NCI-H510A (cell line): Measurements from ENCODE around the gene DDX24.

Experiments
- DNase-seq: peaks from one replicate; lab custom pipeline; 2025; lab: John Stamatoyannopoulos, UW

The DDX24 gene, protein sequence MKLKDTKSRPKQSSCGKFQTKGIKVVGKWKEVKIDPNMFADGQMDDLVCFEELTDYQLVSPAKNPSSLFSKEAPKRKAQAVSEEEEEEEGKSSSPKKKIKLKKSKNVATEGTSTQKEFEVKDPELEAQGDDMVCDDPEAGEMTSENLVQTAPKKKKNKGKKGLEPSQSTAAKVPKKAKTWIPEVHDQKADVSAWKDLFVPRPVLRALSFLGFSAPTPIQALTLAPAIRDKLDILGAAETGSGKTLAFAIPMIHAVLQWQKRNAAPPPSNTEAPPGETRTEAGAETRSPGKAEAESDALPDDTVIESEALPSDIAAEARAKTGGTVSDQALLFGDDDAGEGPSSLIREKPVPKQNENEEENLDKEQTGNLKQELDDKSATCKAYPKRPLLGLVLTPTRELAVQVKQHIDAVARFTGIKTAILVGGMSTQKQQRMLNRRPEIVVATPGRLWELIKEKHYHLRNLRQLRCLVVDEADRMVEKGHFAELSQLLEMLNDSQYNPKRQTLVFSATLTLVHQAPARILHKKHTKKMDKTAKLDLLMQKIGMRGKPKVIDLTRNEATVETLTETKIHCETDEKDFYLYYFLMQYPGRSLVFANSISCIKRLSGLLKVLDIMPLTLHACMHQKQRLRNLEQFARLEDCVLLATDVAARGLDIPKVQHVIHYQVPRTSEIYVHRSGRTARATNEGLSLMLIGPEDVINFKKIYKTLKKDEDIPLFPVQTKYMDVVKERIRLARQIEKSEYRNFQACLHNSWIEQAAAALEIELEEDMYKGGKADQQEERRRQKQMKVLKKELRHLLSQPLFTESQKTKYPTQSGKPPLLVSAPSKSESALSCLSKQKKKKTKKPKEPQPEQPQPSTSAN

DNA sequence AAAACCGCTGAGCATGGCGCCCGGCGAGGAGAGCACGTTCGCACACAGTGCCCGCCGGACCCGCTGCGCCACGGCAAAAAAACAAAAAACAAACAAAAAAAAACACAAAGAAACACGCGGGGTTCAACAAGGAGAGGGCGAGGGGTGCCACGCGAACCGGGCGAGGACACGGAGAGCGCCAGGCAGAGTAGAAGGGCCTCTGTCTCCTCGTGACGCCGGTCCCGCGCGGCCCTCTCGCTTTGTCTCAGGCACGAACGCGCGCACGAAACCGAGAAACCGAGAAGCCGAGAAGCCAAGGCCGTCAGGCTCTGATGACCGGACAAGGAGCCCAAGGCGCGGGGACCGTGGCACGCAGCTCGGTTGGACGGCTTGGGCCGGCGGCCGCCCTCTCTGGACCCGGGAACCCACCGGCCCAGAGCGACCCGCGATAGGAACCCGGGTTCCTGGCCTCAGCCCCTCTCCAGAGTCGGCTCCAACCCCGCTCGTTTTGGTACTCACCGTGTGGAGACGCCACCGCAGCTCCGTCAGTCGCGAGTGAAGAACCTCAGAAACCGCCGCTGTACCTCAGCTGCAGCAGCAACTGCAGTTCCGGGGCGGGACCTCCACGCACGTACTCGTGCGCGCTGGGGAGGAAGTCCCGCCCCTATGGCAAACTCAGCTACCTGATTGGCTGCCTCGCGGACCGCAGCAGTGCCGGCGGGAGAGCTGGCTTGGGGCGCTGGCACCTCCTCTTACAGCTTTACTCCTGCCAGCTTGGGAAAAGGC is at the start of gene DDX24, which contains the start of gene IFI27L1:
Gene DDX24, minus strand, starts transcription at position 582 of the 765 bp plus-strand sequence. CDS start 1,460 bp downstream, outside the sequence.
Gene IFI27L1, plus strand, starts transcription at position 690 of the 765 bp plus-strand sequence. CDS start 15,628 bp downstream, outside the sequence.
- DNase-seq = peak; percentile 84

DNA sequence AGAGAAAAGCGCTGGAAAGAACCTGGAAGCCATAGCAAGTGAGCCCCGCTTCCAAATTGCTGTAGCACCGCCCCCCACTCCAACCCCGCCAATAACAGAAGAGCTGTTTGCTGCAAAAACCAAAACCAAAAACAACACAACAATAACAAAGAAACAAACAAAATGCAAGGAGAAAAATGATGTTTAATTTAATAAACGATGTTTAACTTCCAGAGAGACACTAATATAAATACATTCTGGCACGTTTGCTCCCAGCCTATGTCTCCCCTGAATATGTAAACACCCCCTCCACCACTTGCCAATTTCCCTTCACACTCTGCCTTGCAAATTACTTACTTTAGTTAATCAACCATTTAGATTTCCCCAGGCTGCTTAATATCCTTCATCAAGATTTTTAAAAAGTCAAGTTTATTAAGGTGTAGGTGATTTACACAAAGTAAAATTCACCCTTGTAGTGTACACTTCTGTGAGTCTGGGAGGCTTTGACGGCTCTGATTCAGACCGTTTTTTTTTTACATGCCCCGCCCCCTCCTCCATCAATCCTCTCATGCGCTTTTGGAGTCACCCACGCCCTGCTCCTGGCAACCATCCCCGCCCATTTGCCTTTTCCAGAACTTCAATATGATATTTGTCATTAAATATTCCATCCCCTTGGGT is 48.9 kb upstream of the DDX24 start:
- peak; percentile 10 for DNase-seq

DNA sequence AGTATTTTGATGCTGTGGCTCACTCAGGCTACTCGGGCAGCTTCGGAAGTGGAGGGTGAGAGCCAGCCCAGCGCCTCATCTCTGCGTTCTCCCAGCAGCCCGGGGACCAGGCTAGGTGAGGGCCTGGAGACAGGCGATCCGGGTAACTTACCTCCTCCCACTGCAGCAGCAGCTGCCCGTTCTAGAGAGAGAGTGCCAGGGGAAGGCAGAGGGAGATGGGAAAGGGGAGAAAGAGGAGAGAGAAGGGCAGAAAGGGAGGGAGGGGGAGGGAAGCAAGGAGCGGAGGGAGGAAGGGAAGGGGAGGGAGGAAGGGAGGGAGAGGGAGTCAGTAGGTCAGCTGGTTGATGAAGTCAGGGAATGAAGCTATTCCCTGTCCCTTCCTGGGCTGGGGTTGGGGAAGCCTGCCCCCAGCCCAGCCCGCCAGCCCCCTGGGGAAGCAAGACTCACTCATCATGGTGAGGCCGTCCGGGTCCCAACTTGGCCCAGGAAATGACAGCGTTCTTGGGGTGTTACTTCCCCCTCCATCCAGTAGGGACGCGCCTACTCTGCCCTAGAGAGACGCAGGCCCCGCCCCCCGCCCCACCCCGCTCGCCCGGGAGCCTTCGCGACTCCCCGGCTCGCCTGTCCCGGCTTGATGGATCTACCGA is 48.2 kb upstream of the DDX24 start, which contains the start of gene IFI27L2:
Gene IFI27L2, minus strand, starts transcription at position 494 of the 647 bp plus-strand sequence. Its CDS starts 40 bp downstream, at position 454.
- peak; percentile 76 for DNase-seq

DNA sequence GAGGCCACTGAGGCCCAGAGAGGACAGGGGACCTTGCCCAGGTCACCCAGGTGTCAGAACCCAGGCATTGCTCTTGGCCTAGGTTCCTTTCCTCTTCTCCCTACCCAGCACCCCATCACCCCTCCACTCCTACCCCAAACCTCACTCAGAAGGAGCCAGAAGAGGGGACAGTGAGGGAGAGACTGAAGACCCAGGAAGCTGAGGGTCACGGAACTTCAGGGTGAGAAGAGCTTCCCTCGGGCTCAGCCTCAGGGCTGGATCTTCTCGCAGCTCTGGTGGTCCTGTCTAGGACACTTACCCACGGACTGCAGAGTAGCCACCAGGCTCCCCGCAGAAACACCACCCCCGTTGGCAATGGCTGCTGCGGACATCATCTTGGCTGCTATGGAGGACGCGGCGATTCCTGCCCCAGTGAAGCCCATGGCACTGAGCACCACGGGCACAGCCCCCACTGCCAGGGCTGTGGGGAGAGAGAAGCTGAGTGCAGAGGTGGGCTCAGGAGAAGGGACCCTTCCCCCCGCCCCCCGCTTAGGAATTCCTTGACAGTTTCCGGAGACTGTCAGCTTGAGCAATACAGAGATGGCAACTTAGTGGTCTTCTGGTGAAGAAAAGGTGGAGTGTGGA is 47.3 kb upstream of the DDX24 start:
- DNase-seq = no peak

DNA sequence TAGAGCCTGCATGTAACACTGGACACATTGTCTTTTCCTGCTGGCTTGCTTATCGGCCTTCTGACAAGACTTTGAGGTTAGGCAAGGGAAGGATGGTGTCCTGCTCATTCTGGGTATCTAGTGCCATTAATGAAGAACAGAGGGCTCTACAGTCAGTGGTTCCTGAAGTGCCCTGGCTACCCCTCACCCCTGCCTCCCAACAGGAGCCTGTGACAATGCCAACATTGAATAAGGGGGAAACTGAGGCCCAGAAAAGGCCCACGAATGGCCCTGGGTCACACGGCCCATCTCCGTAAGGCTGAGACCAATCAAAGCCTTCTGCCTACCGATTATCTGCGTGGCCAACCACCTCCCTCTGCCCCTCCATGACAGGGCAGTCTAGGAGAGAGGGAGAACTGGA is 46.3 kb upstream of the DDX24 start:
- no peak for DNase-seq

DNA sequence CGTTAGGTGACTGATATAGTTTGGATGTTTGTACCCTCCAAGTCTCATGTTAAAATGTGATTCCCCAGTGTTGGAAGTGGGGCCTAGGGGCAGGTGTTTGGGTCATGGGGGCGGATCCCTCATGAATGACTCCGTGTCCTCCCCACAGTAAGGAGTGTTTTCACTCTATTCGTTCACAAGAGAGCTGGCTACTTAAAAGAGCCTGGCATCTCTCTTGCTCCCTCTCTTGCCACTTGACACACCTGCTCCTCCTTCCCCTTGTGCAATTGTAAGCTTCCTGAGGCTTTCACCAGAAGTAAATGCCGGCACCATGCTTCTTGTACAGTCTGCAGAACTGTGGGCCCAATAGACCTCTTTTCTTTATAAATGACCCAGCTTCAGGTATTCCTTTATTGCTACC is 45.8 kb upstream of the DDX24 start:
- DNase-seq = no peak

DNA sequence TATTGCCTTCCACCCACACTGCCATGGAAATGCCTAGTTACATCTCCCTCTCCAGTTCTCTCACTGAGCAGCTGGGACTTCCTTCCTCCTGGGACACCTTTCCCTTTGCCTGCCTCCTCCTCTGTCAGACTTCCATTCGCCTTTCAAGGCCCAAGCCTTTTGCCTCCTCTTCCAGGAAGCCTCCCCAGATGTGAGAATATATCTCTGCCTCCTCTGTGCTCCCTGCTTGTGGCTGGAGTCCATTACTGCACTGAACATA is 45.3 kb upstream of the DDX24 start:
- DNase-seq = no peak

DNA sequence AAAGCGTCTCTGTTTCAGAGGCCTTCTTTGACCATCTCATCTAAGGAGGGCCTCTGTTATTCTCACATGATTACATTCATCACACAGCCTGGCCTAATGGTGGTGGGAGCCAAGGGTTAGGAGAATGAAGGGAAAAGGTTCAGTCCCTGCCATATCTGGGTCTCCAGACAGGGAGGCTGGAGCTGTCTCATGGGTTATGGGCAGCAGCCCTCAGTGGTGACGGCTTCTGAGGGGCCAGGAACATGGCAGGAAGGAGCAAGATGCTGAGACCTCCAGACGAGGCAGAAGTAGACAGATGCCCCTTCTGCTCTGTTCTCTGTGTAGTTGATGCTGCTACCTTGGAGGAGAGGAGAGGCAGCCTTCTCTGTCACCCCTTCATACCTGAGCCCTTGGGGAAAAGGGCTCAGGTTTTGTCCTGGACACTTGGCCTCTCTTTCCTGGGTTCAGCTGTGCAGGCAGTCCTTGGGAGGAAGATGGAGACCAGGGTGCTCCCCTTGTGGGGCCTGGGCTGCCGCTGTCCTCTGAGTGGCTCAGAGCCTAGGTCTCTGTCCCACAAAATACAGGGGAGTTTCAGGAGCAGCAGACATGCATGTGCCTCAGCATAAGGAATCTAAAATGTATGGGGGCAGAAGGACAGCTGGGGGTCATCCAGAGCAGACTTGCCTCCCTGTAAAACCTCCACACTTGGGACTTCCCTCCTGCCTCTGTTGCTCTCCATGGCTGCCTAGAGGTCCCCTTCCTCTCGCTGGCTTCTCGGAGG is 44.8 kb upstream of the DDX24 start:
- no peak for DNase-seq

DNA sequence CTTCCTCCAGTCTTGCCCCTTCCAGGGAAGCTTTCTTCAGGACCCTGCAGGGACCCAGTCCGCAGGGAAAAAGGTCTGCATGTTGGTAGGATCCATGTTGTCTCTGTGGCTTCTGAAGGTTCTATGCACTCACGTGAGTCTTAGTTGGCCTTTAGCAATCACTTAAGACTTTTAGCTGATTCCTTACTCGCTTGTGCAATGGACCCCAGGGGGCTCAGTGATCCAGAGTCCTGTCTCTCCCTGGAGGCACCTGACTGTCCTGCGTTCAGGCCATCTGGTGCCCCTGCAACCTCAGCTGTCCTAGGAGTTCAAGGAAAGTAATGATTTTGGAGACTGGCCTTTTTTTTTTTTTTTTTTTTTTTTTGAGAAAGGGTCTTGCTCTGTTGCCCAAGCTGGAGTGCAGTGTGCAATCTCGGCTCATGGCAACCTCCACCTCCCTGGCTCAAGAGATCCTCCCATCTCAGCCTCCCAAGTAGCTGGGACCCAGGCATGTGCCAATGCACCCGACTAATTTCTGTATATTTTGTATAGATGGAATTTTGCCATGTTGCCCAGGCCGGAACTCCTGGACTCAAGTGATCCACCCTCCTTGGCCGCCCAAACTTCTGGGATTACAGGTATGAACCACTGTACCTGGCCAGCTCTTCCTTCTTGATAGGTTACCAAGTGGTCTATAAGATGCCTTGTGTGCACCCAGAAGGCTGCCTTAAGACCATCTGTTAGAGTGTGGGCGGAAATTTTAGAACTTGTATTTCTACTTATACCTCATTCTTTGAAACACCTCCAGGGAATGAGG is 43.8 kb upstream of the DDX24 start:
- DNase-seq = no peak

DNA sequence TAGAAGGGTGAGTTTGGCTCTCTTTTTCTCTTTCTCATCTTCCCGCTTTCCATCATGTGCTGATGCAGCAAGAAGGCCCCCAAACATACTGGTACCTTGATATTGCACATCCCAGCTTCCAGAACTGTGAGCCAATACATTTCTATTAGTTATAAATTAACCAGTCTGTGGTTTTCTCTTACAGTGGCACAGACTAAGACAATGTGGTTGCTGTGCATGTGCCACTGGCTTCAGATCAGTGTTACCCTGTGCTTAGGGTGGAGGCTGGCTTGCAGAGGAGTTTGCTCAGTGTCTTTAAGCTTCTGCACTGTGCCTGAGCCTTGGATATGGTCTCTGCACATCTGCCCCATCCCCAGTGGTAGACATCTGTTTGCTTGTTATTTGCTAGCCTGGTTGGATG is 42.9 kb upstream of the DDX24 start:
- DNase-seq = no peak

DNA sequence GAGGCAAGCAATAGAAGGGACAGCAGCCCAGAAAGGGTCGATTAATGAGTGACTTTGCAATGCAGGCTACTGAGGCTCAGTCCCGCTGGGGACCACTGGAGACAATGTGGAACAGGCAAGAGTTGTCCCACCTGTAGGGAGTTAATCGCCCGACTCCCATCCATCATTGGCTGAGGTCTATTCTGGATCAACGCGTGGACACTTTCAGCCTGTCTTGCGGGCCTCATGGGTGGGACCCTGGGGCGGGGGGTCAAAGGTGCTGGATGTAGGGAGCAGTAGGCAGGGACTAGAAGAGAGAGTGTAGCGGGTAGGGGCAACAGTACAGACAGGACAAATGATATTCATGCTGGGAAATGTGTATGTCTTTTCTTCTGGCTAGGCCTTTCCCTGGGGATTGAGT is 42.3 kb upstream of the DDX24 start:
- DNase-seq = no peak

DNA sequence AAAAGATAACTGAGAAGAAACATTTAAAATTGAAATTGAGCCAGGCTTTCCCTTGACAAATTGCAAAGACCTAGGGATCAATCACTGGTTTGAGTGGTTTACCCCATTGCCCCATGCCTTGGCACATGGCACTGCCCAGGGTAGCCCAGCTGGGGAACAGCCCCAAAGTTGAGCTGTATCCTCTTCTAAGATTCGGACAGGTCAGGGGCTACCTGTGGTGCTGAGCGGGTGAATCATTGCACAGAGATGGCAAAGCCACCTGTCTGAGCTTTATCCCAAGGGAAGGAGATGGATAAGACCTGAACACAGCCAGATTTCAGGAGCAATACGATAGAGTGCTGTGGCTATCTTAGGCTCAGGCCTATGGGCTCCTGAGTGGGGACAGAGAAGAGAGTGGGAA is 41.4 kb upstream of the DDX24 start:
- DNase-seq = no peak

DNA sequence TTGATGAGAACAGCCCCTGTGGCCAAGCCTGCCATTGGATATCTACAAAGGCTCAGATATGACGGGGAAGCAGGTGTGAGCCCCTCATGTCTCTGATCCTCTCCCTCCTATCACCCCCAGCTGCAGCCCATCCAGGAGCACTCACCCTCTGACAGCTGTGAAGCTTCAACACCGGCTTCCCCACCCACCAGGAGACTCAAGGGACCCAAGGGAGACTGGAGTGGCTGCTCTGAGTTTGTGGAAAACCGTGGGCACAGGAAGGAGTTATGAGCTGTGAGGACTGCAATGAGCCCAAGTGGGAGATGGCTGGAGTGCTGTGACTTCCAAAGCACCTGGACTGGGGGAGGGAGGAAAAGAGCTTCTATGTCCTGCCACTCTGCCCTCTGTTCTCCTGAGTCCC is 40.5 kb upstream of the DDX24 start:
- no peak for DNase-seq

DNA sequence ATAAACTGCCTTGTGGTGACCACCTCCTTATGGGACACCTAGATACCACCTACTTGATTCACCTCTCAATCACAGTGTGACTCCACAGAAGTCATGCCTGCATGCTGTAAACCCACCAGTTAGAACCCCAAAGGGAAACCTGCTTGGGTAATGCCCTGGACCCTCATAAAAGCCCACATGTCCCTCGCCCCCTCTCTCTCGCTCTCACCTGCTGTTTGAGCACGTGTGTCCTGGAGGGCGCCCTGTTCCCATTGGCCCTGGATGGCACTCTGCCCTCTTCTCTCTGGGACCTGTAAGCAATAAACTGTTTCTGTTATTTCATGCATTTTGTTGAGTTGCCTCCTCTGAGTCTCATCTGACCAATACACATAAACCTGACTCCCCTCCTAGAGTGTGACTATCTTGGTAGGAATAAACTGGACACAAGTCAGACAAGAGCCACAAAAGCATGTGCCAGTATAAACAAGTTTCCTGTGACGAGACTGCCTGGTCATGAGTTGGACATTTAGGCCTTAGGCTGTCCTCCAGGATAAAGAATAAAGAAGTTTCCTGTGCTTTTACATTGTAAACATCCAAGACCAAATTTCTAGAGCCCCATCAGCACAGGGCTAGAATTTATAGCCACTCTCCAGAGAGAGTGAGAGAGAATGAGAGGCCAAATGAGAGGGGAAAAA is 39.8 kb upstream of the DDX24 start:
- no peak for DNase-seq

DNA sequence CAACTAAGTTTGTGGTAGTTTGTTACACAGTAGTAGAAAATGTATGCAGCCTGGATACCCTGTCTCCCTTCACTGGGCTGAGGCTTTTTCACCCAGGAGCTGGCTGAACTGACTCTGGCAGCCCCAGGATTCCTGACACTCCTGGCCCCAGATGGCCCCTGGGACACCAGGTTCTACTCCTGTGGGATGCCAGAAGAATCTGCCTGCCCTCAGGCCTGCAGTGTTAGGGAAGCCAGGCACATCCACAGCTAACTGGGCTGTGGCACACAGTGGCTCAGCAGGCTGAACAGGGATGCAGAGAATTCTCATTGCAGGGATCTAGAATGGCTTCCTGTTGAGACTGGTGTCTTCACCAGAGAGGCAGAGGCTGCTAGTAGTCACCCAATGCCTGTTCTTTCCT is 38.1 kb upstream of the DDX24 start:
- DNase-seq = no peak

DNA sequence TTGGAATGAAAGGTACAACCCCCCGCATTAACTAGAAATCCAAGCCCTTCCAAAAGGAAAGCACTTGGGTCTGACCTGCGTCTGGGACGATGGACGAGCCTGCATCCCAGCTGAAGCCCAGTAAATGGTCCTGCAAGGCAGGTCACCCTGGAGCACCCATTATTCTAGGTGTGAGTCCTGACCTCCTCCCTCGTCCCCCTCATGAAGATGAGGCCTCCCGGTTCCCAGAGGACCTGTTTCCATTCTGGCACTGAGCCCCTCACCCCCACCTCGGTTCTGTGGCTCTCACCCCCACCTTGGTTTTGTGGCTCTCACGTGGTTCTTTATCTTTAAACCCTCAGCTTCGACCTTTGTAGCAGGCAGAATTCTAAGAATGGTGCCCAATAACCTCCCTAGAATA is 36.9 kb upstream of the DDX24 start:
- no peak for DNase-seq

DNA sequence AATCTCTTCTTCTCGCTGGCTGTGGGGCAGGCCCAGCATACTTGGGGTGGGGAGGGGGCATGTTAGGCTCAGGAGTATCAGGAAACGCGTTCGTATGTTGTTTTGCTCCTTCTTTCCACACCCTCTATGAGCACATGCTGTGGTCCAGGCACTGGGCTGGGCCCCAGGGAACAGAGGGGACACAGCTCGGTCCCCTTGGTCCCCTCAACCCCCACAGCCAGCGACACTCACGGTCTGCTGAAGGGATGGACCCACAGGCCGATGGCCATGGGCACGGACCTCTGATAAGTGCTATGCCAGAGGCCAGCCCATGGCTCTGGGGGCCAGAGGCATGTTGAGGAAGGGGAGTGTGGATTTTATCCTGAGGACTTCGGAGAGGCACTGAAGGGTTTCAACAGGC is 35.7 kb upstream of the DDX24 start:
- no peak for DNase-seq

DNA sequence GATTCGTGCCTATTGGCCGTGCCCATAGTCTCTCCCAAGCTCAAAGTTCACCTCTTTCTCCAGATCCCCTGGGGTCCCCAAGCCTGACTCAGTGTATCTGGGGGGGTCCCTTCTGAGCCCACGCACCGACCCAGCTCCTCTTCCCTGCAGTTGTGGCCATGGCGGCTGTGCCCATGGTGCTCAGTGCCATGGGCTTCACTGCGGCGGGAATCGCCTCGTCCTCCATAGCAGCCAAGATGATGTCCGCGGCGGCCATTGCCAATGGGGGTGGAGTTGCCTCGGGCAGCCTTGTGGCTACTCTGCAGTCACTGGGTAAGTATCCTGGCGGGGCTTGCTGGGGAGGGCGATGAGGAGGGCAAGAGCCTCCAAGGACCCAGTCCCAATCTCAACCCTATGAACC is 34.6 kb upstream of the DDX24 start:
- no peak for DNase-seq
